Measurements from ENCODE around the gene RSPH1.

RSPH1 gene

DNA sequence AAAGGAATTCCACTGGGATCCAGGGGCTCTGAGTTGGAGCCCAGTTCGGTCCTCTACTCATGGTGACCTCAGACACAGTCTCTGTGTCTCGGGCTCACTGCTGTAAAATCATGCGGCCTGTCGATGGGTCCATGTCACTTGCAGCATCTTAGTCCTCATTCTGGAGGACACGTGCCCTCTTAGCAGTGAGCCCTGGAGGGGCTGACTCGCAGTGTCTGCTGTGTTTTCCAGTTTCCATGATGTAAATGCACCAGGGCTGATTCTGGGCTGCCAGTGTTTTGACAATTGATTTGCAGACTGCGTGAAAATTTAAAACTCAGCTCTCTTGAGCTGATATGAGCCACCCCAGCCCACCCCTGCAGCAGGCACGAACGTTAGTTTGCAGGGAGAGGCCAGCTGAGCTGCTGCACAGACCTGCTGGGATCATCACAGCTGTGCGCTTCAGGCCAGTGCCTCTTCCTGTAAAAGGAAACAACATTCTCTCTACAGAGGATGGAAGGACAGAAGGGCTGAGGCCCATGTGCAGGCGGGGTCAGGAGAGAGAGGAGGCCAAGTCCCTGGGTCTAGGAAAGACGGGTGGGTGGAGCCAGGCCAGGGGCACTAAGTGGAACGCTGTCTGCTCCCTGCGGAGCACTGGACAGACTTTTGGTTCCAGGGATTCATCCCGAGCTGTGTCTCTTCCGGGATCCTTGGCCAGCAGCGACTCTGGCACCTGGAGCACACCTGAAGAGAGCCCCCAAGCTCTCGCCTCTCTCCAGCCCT is 42.6 kb downstream of the RSPH1 start:
- no peak overlapping the region for H3K4me3 ChIP-seq (ENCODE audit: low read length)
- TF ChIP-seq ZNF274 (IDR thresholded peaks at IDR 0.05; ENCODE audit: low read depth, low read length): no peak

GRCh38 chr21:42452401-42453223 is 43.4 kb downstream of the RSPH1 start:
- TF ChIP-seq ZNF274 (IDR thresholded peaks at IDR 0.05; ENCODE audit: low read depth, low read length): no peak
- H3K4me3 ChIP-seq (ENCODE audit: low read length): no peak overlapping the region

DNA sequence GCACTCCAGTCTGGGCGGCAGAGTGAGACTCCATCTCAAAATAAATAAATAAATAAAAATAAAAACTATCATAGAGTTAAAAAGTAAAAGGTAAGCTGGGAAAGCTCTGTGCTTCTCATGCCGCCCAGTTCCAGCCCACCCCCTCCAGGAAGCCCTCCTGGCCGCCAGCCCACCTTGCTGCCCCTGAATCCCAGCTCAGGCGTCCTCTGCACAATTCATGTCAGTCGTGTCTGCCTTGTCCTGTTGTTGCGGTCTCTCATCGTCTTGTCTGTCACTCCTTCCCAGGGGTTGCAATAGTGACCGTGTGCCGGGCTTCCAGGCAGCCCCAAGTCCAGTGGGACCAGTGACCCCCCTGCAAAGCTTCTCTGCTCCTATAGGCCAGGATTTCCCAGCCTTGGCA is 44.1 kb downstream of the RSPH1 start:
- TF ChIP-seq ZNF274 (IDR thresholded peaks at IDR 0.05; ENCODE audit: low read depth, low read length): no peak
- H3K4me3 ChIP-seq (ENCODE audit: low read length): no peak overlapping the region

DNA sequence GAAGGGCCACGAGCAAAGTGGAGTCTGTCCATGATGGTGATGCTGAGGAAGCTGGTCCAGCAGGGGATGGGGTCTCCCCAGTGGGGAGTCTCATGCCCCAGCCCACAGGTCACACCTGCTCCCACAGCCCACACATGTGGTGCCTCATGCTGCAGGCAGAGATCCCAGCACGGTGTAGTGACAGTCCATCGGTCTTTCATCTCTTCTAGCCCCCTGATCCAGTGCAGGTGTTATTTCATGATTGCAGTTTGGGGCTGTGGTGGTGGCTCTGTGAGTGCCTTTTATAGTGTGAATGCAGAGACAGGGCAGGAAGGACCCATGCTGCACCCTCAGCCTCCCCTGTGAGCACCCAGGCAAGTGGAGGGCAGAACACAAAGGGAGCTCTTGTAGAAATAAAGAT is 47.3 kb downstream of the RSPH1 start:
- TF ChIP-seq ZNF274 (IDR thresholded peaks at IDR 0.05; ENCODE audit: low read depth, low read length): no peak

DNA sequence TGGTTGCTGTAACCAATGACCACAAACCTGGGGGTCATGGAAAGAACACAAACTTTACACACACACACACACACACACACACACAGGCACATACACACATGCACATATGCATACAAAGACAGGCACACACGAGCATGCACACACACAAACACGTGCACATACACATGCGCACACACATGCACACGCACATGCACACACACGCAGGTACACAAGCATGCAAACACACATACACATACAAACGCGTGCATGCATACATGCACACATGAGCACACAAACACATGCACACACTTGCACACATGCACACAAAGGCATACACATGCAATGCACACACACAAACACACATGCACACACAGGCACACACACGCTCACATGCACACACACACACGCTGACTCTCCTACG is 48.3 kb downstream of the RSPH1 start:
- TF ChIP-seq ZNF274 (IDR thresholded peaks at IDR 0.05; ENCODE audit: low read depth, low read length): no peak

More for the DNA sequence above, 47.3 kb downstream of the RSPH1 start:
- H3K4me3 ChIP-seq (ENCODE audit: low read length): no peak overlapping the region

GRCh38 chr21:42447182-42447581 is 48.8 kb downstream of the RSPH1 start:
- H3K4me3 ChIP-seq (ENCODE audit: low read length): no peak overlapping the region
- no peak for TF ChIP-seq ZNF274 (IDR thresholded peaks at IDR 0.05; ENCODE audit: low read depth, low read length)

More for the DNA sequence above, 48.3 kb downstream of the RSPH1 start:
- H3K4me3 ChIP-seq (ENCODE audit: low read length): no peak overlapping the region

- no peak for TF ChIP-seq ZNF274 (IDR thresholded peaks at IDR 0.05; ENCODE audit: low read depth, low read length)
These were observed 49.5 kb downstream of the RSPH1 start for GRCh38 chr21:42446531-42446930.

GRCh38 chr21:42445311-42445710 is 50.7 kb downstream of the RSPH1 start:
- TF ChIP-seq ZNF274 (IDR thresholded peaks at IDR 0.05; ENCODE audit: low read depth, low read length): no peak
- H3K4me3 ChIP-seq (ENCODE audit: low read length): no peak overlapping the region

More at GRCh38 chr21:42446531-42446930, 49.5 kb downstream of the RSPH1 start:
- H3K4me3 ChIP-seq (ENCODE audit: low read length): no peak overlapping the region

DNA sequence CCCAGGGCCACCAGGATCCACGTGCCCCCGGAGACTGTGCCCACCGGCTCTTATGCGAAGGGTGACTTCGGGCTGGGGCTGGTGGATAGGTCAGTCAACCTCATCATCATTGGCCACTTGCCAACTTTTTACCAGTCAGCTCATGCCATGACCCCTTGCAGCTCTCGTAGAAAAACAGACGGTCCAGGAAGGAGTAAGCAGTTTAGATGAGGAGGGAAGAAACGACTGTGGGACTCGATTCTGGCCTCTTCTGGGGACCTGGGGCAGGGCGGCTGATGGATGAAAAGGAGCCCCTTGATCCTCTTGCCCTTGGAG is 51.3 kb downstream of the RSPH1 start:
- TF ChIP-seq ZNF274 (IDR thresholded peaks at IDR 0.05; ENCODE audit: low read depth, low read length): no peak
- no peak overlapping the region for H3K4me3 ChIP-seq (ENCODE audit: low read length)

- H3K4me3 ChIP-seq (ENCODE audit: low read length): no peak overlapping the region
- TF ChIP-seq ZNF274 (IDR thresholded peaks at IDR 0.05; ENCODE audit: low read depth, low read length): no peak
These were observed 51.9 kb downstream of the RSPH1 start for GRCh38 chr21:42443876-42444744.

DNA sequence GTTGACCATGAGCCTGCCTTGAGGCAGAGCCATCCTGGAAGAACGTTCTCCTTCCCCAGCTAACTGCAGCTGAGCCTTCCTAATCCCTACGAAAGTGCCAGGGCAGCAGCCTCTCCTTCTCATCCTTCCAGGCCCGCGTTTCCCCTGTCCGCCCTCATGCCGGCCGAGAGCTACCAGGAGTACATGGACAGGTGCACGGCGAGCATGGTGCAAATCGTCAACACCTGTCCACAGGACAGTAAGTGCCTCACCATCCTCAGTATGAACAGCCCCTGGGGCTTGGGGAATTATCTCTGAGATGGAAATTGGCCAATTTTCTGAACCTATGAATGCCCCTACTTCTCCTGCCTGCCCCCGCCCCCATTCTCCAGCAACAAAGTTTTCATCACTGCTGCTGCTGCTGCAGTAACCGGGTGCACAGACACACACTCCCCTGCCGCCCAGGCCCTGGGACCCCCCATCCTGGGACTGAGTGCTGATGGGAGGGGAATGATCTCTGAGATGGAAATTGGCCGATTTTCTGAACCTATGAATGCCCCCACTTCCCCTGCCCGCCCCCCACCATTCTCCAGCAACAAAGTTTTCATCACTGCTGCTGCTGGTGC is 52.7 kb downstream of the RSPH1 start:
- H3K4me3 ChIP-seq (ENCODE audit: low read length): no peak overlapping the region
- TF ChIP-seq ZNF274 (IDR thresholded peaks at IDR 0.05; ENCODE audit: low read depth, low read length): no peak

DNA sequence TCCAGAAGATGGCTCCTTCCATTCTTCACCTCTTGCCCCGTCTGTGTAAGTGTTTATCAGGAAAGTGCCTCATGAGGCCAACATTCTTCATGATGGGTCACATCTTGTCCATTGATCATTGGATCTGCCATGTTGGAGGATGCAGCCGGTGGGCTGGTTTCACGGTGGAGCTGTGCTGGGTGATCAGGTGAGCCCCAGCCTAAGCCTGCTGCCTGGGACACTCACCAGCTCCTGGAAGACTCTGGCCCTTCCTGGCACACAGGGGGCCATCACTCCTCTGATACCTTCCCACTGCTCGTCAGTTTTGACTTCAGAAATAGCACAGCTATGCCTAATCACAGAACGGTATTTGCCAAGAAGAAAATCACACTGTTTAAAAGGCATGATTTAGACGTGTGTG is 54.1 kb downstream of the RSPH1 start:
- no peak for TF ChIP-seq ZNF274 (IDR thresholded peaks at IDR 0.05; ENCODE audit: low read depth, low read length)
- no peak overlapping the region for H3K4me3 ChIP-seq (ENCODE audit: low read length)

- no peak for TF ChIP-seq ZNF274 (IDR thresholded peaks at IDR 0.05; ENCODE audit: low read depth, low read length)
- no peak overlapping the region for H3K4me3 ChIP-seq (ENCODE audit: low read length)
These were observed 55.7 kb downstream of the RSPH1 start for GRCh38 chr21:42440187-42440792.
